NCI-H524 treated with DMSO at 0.1 percent for 48 hours (cell line): Measurements from ENCODE around the gene CTNNA1.

Experiments used
- DNase-seq: peaks from one replicate; lab custom pipeline; 2025; lab: John Stamatoyannopoulos, UW

The CTNNA1 gene

GRCh38 chr5:138930371-138931097 is 177.3 kb downstream of the CTNNA1 start:
- no peak for DNase-seq

DNA sequence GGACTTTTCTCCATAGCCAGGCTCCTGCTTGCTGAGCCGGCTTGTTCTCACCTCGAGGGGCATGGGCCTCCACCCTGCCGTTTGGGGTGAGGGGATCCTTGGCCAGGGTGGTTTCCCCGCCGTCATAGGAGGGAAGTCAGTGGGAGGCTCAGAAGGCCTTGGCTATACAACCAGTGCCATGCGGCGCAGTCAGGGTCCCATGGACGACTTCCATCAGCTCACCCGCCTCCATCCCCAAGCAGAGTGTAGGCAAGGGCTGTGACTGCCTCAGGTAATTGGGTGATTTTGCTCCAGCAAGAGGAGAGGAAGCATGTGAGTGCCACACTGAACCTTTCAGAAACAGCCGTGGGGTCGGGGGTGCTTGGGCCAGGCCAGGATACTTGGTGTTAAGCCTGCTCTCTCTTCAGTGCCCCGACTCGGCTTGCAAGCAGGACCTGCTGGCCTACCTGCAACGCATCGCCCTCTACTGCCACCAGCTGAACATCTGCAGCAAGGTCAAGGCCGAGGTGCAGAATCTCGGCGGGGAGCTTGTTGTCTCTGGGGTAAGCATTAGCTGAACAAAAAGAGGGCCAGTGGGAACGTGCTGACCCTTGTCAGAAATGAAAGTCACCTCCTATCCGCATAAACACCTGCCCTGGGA is 179.1 kb downstream of the CTNNA1 start:
- DNase-seq = no peak

- no peak for DNase-seq
Measured at GRCh38 chr5:138933522-138934290, 180.5 kb downstream of the CTNNA1 start.

DNA sequence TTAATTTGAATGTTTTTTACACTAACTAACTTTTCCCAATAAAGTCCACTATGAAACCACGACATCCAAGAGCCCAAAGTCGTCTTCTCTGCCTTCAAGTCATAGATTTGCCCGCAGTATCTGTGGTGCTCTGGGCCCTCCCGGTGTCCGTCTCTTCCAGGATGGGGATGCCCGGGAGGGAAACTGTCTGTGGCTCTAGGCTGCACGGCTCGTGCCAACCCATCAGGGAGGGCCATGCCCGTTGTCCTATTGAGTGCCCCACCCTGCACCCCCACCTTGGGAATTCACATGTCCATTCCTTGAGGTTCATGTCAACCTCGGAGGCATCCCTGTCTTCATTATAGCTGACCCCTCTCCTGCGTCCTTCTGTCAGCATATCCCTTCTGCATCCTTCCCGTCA is 181.7 kb downstream of the CTNNA1 start:
- DNase-seq = no peak

- no peak for DNase-seq
Measured at GRCh38 chr5:138935466-138935865, 182.2 kb downstream of the CTNNA1 start.

GRCh38 chr5:138936225-138936967 is 183.2 kb downstream of the CTNNA1 start:
- DNase-seq = no peak

GRCh38 chr5:138936968-138937345 is 183.7 kb downstream of the CTNNA1 start:
- DNase-seq = no peak

DNA sequence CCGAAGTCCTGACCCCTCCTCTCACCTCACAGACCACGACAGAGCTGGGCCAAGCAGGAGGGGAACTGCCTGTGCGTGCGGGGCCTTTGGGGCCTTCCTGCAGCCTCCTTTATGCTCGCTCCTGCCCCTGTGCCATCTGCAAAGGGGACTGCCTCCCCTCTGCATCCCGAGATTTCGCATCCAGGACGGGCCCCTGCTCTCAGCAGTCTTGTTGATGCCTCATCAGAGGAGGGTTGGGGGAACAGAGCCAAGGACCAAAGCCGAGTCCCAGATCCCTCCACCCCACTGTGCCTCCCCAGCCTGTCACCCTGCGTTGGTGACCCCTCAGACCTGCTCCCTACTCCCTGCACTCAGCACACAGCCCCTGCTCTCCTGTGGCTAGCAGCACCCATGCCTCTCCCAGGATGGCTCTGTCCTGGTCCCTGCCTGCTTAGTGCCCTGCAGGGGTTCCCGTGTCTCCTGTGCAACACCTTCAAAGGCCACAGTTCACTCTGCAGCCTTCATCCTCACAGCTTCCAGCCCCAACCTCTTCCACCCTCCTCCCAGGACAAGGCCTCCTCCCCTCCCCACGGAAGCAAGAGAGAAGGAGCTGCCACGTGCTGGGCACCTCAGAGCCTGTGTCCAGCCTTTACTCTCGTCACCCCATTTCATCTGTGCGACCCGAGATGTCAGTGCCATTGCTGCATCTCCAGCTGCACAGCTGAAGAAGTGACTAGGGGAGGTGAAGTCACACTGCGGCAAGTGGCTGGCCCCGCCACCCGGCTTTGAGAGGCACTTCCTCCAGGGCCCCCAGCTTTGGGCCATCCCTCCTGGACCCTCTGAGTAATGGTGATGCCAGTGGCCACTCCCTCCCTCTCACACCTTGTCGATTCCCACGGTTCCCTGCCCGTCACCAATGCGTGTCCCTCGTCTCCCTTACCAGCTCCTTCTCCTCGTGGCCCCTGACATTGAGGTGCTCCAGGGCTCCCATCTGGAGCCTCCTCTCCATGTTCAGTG is 184.5 kb downstream of the CTNNA1 start:
- no peak for DNase-seq

GRCh38 chr5:138938526-138938925 is 185.3 kb downstream of the CTNNA1 start:
- no peak for DNase-seq

DNA sequence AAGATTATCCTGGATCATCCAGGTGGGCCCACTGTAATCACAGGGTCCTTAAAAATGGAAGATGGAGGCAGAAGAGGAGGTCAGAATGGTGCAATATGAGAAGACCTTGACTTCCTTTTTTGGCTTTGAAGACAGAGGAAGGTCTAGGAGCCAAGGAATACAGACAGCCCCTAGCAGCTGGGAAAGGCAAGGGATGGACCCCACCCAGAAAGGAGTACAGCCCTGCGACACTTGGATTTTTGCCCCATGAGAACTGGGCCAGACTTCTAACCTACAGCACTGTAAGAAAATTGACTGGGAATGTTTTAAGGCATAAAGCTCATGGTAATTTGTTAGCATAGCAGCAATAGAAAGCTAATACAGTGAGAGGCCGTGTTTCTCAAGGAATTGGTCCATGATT is 188.8 kb downstream of the CTNNA1 start:
- DNase-seq = no peak

DNA sequence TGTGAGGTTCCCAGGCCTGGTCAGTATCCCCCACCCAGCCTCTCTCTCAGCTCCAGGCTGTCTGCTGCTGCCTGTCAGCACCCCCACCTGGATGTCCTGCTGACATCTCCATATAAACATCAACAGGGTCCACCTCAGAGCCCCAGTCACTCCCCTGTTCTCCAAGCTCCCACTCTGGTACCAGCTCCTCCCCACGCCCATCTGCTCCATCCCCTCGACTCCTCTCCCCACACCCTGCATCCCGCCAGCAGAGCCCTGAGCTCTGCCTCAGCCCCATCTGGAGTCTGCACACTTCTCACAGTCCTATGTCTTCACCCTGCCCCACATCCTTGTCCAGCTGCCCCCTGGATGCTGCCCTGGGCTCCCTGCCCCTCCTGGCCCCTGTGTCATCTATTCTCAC is 189.6 kb downstream of the CTNNA1 start:
- DNase-seq = peak; percentile 72

GRCh38 chr5:138943599-138944173 is 190.5 kb downstream of the CTNNA1 start:
- DNase-seq = no peak

GRCh38 chr5:138944527-138945322 is 191.5 kb downstream of the CTNNA1 start:
- DNase-seq = no peak

GRCh38 chr5:138945421-138946240 is 192.4 kb downstream of the CTNNA1 start:
- no peak for DNase-seq

DNA sequence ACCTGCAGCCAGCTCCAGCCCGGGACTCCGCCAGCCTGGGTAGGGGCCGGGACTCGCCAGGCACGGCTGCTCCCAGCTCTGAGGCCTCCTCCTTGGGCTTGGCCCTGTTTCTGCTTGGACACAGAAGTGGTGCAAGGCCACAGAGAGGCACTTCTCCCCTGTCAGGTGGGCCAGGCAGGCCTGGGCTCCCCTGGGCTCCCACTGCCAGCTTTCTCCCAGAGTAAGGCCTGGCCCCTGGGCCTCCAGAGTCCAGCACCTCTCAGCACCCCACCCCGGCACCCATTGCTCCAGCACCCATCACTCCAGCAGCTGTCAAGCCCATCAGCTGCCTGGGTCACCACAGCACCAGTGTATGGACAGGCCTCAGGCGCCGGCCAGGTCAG is 193.0 kb downstream of the CTNNA1 start:
- no peak for DNase-seq

GRCh38 chr5:138946831-138947560 is 193.8 kb downstream of the CTNNA1 start:
- no peak for DNase-seq

DNA sequence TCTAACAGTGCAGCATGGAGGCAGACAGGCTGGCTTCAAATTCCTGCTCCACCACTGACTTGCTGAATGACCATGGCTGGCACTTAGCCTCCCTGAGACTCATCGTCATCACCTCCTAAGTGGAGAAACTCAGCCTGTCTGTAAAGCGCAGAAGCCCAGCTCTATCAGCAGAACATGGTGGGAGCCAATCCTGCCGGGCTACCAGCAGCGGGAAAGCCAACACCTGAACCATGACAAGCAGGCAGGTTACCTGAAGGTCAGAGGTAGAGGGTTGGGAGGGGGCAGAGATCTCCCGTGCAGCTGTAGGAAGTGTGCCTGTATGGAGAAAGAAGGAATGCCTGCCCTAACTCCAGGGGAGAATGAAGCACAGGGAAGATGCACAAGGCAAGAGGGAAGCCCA is 194.6 kb downstream of the CTNNA1 start:
- no peak for DNase-seq

DNA sequence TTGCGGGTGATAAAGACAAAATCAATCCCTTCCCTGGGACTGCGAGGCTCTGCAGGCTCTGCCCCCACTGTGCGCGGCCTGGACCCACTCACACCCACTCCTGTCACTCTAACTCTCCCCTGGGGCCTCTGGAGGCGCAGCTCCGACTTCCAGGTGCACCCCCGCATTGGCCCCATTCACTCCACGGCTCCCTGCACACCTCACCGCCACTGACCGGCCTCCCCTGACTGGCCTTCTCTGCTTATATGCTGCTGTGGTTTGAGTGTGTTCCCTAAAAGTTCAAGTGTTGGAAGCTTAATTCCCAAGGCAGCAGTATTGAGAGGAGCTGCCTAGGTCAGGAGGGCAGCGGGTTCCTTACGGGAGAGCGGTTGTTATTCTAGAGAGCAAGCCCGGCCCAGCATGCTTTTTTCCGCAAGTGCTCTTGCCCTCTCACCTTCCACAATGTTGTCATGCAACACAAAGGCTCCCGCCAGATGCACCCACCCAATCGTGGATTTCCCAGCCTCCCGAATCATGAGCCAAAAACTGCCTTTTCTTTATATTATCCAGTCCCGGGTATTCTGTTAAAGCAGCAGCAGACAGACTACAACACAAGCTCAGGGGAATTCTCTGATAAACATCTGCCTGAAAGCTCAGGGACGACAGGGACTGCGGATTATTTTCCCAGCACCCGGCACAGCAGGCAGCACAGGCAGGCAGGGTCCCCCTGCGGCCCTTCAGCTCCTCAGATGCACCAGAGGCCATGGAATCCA is 195.4 kb downstream of the CTNNA1 start:
- no peak for DNase-seq
